A172 (cell line): ENCODE data around the gene CDC14B. TPM values are rescaled to one million over a fixed set of nuclear protein-coding genes. Genes with fewer than 3 reads are reported as not detected.

ENCODE experiments used
- DNase-seq: peaks from one replicate; pipeline ENCODE4 v3.0.0-alpha.2; 2015; ENCODE audit warnings: low spot score
- total RNA-seq: library from RNA; depleted of rRNA; stranded (reverse); fragments of >200 nt; shearing (Covaris generic); gene quantifications from 2 replicates; pipeline ENCODE4 v1.2.3, GENCODE V29; 2014

Gene CDC14B
- total RNA-seq, 1 experiment from 2014 or later = 27.1 TPM

DNA sequence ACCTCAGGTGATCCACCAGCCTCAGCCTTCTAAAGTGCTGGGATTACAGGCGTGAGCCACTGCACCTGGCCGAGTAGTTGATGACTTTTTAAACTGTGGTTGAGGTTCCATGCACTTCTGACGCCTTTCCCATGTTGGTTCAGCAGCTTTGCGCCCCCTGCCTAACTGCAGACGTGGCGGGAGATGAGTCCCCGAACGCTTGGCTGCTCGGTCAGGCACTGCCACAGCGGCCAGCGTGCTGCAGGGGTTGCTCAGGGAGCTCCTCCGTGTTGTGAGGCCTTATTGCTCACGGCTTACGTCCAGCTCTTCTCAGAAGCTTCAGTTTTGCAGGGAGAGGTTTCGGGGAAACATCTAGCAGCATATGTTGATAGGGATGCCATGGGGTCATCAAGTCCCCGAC is 134.4 kb downstream of the CDC14B start:
- no peak for DNase-seq

- no peak for DNase-seq
These were observed 135.1 kb downstream of the CDC14B start for GRCh38 chr9:96484521-96484931.

DNA sequence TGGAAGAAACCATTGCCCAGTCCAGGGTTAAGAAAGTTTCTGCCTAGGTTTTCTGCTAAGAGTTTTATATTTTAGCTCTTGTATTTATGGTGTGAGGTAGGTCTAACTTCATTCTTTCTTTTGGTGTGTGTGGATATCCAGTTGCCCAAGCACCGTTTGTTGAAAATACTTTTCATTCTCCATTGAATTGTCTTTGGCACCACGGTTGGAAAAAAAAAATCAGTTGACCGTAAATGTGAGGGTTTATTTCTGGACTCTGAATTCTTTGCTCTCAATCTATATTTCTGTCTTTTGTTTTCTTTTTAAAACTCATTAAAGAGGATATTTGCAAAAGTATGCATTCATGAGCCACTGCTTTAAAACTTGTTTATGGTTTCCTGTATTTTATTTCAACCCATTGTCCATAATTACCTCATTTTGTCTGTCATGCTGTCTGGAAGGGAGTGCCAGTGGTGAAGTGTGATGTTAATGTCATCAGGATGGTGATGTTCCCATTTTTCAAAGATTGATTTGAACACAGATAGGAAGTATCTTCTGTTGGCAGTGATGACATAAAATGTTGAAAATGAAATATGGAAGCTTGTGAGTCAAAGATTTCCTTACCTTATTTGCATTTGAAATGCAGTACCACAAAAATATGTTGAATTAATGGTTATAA is 135.8 kb downstream of the CDC14B start:
- DNase-seq = no peak

- no peak for DNase-seq
These were observed 136.4 kb downstream of the CDC14B start for GRCh38 chr9:96483197-96483596.

DNA sequence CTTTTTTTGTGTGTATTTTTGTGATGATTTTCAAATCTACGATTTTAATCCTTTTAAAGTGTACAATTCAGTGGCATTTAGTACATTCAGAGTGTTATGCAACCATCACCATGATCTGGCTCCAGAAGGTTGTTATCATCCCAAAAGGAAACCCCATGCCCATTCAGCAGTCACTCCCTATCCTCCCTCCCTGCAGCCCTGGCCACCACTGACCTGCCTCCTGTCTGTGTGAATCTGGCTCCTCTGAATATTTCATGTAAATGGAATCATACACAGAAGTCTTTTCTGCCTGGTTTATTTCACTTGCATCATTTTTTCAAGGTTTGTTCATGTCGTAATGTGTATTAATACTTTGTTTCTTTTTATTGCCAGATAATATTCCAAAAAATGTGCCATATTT is 137.2 kb downstream of the CDC14B start:
- no peak for DNase-seq

GRCh38 chr9:96480736-96481135 is 138.9 kb downstream of the CDC14B start:
- no peak for DNase-seq

- no peak for DNase-seq
These were observed 140.7 kb downstream of the CDC14B start for GRCh38 chr9:96478829-96479371.

DNA sequence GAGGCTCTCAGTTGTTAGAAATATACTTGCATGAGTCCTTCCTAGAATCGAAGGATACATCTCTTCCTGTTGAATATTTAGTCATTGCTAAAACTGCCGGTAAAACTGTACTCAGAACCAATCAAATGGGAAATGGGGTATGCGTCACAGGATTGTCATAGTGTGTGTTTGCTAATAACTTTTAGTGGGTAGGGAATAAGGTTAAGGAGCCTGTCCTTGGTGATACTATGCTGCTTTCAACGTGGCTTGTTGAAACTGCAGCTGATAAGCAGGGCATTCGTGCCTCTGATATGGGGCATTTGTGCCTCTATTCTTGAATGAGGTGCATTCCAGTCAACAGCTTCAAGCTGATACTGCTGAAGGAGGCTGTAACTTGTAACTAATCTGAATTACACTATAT is 143.1 kb downstream of the CDC14B start:
- DNase-seq = peak; percentile 45

DNA sequence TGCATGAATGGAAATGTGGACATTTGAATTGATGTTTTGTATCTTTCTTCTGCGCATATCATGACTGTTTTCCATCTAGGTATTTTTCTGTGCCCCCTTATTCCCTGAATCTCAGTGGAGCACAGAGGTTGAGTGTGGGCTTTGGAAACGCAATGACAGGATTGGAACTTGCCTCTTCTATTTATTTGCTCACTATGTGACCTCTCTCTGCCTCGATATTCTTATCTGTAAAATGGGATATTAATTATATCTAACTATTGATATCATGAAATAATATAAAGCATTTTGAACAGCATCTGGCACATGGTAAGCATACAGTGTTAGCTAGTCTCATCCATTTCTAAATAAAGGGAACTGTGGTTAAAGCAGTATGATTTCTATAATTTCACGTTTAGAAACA is 143.6 kb downstream of the CDC14B start:
- no peak for DNase-seq

- DNase-seq = no peak
These were observed 151.9 kb downstream of the CDC14B start for GRCh38 chr9:96467784-96468183.

DNA sequence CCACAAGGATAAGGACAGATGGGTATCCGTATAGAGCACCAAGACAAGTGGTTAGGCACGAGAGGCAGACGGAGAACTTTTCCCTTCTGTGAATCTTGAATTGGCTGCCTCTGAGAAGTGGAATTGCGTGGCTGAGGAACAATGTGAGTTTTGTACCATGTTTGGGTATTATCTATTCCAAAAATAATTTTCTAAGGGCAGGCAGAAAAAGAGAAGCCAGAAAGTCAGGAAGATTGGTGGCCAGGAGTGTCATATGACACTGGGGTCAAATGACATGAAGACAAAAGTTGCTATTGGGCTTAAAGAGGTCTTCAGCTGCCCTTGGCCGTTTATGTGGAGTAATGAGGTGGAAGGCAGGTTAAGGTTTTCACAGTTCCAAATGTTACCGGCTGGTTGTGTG is 155.2 kb downstream of the CDC14B start:
- no peak for DNase-seq

DNA sequence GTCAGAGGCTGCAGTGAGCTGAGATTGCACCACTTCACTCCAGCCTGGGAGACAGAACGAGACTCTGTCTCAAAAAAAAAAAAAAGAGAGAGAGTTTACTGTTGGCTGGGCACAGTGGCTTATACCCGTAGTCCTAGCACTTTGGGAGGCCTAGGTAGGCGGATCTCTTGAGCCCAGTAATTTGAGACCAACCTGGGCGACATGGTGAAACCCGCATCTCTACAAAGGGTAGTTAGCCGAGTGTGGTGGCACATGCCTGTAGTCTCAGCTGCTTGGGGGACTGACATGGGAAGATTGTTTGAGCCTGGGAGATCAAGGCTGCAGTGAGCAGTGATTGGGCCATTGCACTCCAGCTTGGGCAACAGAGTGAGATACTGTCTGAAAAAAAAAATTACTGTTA is 157.1 kb downstream of the CDC14B start:
- DNase-seq = no peak

GRCh38 chr9:96461336-96461735 is 158.3 kb downstream of the CDC14B start:
- DNase-seq = no peak

- no peak for DNase-seq
These were observed 158.8 kb downstream of the CDC14B start for GRCh38 chr9:96460882-96461281.

DNA sequence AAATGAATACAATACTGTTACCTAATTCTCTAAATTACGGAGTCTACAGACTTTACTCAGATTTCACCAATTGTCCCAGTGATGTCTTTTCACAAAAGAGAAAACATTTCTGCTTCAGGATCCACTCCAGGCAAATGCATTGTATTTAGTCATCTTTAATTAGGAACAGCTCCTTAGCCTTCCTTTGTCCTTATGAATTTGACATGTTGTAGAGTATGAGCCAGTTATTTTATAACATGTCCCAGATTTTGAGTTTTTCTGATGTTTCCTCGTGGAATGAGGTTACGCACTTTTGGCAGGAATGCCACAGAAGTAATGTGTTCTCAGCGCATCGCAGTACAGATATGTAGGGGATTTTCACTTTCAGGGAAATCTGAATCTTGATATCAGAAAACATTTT is 159.2 kb downstream of the CDC14B start:
- DNase-seq = no peak

DNA sequence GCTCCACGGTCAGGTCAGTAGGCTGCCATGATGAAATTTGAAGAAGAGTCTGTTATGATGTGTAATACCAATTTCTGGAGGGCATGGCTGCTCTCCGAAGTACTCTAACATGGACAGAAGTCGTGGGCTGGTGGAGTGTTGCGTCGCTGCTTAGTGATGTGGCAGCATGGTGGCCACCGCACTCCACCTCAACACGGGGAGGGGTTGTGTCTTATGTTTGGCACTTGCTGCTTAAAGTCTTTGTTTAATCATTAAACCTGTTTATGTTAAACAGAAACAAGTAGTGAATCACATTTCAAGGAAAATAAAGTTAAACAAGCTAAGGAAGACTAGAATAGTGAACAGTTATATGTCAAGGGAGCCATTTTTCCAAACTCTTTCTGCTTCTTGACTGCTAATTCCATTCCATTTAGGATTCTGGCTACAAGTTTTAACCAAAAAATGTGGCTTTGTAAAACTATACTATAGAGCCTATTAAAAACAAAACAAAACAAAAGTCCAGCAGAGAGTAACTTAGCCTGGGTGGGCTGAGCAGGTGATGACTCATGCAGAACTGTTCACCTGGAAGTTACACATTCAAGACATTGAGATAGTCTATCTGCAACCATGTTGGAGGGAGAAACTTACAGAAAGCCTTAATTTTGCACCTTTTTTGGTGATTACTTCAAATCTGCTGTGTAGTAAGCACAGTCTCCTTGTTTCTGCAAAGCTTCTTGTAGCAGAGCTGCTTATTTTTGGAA is 160.2 kb downstream of the CDC14B start:
- no peak for DNase-seq

DNA sequence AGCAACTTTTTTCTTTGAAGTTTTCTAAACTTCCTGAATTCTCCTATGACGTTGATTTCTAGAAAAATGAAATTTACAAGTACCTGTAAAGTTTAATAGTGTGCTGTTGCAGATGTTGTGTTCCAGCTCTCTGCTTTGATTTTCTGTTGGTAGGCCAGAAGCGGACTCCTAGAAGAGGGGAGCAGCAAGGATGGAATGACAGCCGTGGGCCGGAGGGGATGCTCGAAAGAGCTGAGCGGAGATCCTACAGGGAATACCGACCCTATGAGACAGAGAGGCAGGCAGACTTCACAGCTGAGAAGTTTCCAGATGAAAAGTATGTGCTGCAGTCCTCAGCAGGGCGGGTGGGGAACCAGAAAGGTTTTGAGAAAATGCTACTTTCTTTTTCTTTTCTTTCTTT is 161.4 kb downstream of the CDC14B start:
- no peak for DNase-seq

GRCh38 chr9:96457266-96457665 is 162.4 kb downstream of the CDC14B start:
- no peak for DNase-seq

DNA sequence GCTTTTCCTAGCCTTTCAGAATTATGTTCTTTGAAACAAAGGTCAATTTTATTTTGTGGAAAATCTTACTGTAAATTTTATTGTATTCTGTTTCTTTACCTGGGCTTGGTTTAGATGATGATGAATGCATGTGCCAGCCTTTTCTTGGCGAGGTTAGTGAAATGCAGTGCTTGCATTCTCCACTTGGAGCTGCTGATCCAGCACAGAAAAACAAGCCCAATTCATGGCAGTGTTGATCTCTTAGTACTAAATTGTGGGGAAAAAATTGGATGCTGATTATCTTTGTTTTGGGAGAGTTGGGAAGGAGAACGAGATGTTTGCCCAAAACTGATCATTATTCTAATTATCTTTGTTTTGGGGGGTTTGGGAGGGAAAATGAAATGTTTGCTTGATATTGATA is 166.0 kb downstream of the CDC14B start:
- DNase-seq = peak; percentile 69

- peak; percentile 55 for DNase-seq
These were observed 168.8 kb downstream of the CDC14B start for GRCh38 chr9:96450613-96451528.
